Neural progenitor cell (in vitro differentiated cells): Measurements from ENCODE around the gene KIAA0040.

ENCODE experiments used
- CTCF ChIP-seq: fragments of 200-600 bp; sonication (generic); IDR thresholded peaks from 2 replicates; pipeline ENCODE4 v1.5.1; 2017; ENCODE audit warnings: antibody characterized with exemption, mild to moderate bottlenecking
- EZH2 ChIP-seq: fragments of 200-600 bp; sonication (generic); IDR thresholded peaks from 2 replicates; pipeline ENCODE4 v1.6.1; 2017; ENCODE audit warnings: antibody characterized with exemption, mild to moderate bottlenecking, moderate library complexity
- EZH2phosphoT487 ChIP-seq: fragments of 200-600 bp; sonication (generic); IDR thresholded peaks from 2 replicates; pipeline ENCODE4 v1.6.1; 2017; ENCODE audit warnings: antibody characterized with exemption

- TF ChIP-seq CTCF = no peak
- no peak for TF ChIP-seq EZH2
- no peak for TF ChIP-seq EZH2phosphoT487
Measured at GRCh38 chr1:175200678-175201521, 8.3 kb upstream of the KIAA0040 start.
